ENCODE data around the gene RASL11B.

Gene RASL11B

GRCh38 chr4:52873191-52873590 is 11.1 kb downstream of the RASL11B start:
- in situ Hi-C loops (cut with HindIII; ENCODE audit: low sequenced_read_pairs) = no loop called here

DNA sequence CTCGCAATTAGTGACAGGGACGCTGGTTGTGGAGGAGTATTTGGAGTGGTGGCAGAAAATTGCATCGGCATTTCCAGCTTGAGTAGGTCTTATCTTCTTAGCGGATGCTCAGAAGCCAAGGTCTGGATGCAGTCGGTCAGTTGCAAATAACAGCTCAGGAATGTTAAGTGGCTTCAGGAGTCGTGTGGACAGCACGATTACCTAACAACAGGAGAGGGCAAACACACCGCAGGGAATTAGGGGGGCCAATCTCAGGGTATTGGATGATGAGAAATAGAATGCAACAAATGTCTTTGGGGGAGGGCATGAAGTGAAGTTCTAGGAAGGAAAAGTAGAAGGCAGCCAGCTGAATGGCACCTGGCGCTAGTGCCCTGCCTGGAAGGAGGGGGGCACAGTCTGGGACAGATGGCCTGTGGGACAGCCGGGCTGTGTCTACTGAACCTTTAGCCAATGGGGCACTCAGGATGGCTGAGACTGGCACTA is 11.8 kb downstream of the RASL11B start:
- in situ Hi-C loops (cut with HindIII; ENCODE audit: low sequenced_read_pairs) = no loop called here

- in situ Hi-C loops (cut with HindIII; ENCODE audit: low sequenced_read_pairs) = no loop called here
Observed at GRCh38 chr4:52874948-52875347, 12.8 kb downstream of the RASL11B start.

DNA sequence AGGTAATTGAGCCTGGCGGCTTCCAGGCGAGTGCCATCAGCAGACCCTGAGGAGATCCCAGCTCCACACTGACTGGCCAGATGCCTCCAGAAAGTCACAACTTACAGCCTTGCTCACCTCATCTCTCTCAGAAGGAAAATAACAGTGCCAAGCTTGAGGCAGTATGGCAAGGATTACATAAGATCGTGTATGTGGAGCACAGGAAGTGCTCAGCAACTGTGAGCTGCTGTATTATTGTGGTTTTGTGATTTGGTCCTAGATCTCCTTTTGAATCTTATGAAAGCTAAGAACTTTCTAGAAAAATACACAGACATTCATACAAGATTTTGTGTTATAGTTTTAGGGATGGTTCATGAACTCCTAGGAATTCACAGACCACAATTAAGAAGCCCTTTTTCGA is 14.0 kb downstream of the RASL11B start:
- in situ Hi-C loops (cut with HindIII; ENCODE audit: low sequenced_read_pairs) = no loop called here

- in situ Hi-C loops (cut with HindIII; ENCODE audit: low sequenced_read_pairs) = no loop called here
Observed at GRCh38 chr4:52877036-52877435, 14.9 kb downstream of the RASL11B start.

GRCh38 chr4:52877694-52878093 is 15.6 kb downstream of the RASL11B start:
- in situ Hi-C loops (cut with HindIII; ENCODE audit: low sequenced_read_pairs) = no loop called here

GRCh38 chr4:52879471-52879870 is 17.4 kb downstream of the RASL11B start:
- in situ Hi-C loops (cut with HindIII; ENCODE audit: low sequenced_read_pairs) = no loop called here

DNA sequence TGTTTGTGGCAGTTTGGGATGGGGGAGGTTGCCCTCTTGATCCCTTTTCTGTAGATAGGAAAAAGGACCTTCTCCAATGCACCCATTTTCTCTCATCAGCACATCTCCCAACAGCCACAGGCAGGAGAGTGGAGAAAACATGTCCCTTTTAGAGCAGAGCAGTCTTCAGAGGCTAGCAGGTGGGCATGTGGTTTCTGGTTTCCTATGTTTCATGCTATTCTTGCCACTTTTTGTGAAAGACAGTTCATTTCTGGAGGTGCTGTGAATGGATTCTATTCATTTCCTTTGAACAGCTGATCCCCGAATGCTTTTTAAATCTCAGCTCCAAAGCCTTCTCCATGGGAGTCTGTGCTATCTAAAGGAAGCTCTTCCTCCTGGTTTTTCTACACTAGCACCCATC is 18.9 kb downstream of the RASL11B start:
- in situ Hi-C loops (cut with HindIII; ENCODE audit: low sequenced_read_pairs) = no loop called here

DNA sequence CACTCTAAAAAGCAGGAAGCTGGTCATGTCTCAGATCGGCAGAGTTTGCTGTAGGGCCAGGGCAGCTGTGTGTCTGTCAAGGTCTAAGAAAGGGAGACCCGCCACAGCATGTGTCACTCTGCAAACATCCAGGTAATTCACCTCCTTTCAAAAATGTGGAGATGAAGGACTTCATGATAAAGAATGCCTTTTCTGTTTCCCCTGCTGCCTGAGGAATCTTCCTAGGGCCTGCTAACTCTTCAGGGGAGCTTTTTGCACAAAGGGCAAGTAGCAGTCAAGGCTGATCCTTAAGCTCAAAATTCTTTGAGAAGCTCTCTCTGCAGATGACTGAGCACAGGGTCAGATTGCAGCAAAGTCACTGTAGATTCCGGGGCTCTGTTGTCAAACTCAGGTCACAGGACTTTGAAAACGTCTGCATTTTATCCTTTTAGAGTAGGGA is 21.1 kb downstream of the RASL11B start:
- in situ Hi-C loops (cut with HindIII; ENCODE audit: low sequenced_read_pairs) = no loop called here

GRCh38 chr4:52883707-52884669 is 21.9 kb downstream of the RASL11B start:
- in situ Hi-C loops (cut with HindIII; ENCODE audit: low sequenced_read_pairs) = no loop called here

GRCh38 chr4:52884994-52885393 is 22.9 kb downstream of the RASL11B start:
- in situ Hi-C loops (cut with HindIII; ENCODE audit: low sequenced_read_pairs) = no loop called here

- in situ Hi-C loops (cut with HindIII; ENCODE audit: low sequenced_read_pairs) = no loop called here
Observed at GRCh38 chr4:52889354-52889753, 27.2 kb downstream of the RASL11B start.

GRCh38 chr4:52889778-52890520 is 27.8 kb downstream of the RASL11B start:
- in situ Hi-C loops (cut with HindIII; ENCODE audit: low sequenced_read_pairs) = no loop called here

DNA sequence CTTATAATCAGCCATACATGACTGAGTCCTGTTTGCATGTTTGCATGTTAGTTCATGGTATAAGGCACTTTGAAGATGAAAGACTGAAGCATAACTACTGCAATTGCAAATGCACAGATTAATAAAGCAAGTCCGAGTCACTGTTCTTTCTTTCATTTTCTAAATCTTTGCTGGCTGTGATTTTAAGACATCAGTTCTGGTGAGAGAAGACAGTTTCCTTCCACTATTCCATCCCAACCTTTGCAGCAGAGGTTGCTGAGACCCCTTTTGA is 28.3 kb downstream of the RASL11B start:
- in situ Hi-C loops (cut with HindIII; ENCODE audit: low sequenced_read_pairs) = no loop called here

- in situ Hi-C loops (cut with HindIII; ENCODE audit: low sequenced_read_pairs) = no loop called here
Observed at GRCh38 chr4:52891743-52892142, 29.6 kb downstream of the RASL11B start.

DNA sequence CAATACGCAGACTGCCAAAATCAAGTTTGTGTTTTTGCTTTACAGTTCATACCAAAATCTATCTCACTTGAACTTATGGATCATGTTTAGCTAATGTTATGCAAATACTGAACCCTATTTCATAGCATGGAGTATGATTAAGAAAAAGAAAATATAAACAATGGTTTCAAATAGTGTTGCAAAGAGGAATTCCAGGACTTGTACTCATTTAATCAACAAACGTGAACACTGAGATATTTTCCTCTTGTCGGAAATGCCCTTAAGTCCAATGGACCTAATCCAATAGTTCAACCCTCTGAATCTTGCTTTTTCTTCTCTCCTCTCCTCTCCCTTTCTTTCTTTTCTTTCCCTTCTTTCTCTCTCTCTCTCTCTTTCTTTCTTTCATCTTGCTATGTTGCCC is 30.8 kb downstream of the RASL11B start:
- in situ Hi-C loops (cut with HindIII; ENCODE audit: low sequenced_read_pairs) = no loop called here

- in situ Hi-C loops (cut with HindIII; ENCODE audit: low sequenced_read_pairs) = no loop called here
Observed at GRCh38 chr4:52894443-52894842, 32.3 kb downstream of the RASL11B start.

DNA sequence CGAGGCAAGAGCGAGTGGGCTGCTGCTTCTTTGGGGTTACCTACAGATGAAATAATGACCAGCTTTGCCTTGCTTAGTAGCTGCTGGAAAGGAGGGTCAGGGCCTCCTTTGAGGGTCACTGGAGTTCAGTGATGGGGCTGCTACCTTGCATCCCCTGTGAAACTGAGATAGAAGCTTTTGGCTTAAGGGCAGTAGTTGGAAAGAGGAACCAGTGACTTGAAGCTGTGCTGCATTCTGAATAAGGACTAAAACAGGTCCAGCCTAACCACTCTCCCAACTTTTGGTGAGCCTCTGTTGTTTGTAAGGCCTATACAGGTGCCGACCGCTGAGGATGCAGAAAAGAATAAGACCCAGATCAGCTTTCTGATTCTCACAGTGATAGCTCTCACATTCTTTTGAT is 41.2 kb downstream of the RASL11B start:
- in situ Hi-C loops (cut with HindIII; ENCODE audit: low sequenced_read_pairs) = no loop called here

GRCh38 chr4:52904421-52904820 is 42.3 kb downstream of the RASL11B start:
- in situ Hi-C loops (cut with HindIII; ENCODE audit: low sequenced_read_pairs) = no loop called here

DNA sequence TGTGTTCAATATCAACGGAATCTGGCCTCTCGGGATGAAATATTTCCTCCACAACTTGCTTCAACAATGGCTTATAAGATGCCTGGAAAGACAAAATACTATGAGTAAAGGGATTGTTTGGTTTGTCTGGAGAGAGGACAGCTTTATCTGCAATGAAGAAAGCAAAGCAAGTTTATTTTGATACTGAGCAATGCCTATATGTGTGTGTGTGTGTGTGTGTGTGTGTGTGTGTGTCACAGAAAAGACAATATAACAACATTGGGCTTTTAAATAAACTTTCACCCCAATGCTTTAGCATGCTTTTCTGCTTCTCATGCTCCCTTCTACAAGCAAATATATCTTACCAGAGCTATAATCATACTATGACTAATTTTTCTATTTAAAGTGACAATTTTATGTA is 45.4 kb downstream of the RASL11B start:
- in situ Hi-C loops (cut with HindIII; ENCODE audit: low sequenced_read_pairs) = no loop called here

- in situ Hi-C loops (cut with HindIII; ENCODE audit: low sequenced_read_pairs) = no loop called here
Observed at GRCh38 chr4:52910115-52910514, 48.0 kb downstream of the RASL11B start.

DNA sequence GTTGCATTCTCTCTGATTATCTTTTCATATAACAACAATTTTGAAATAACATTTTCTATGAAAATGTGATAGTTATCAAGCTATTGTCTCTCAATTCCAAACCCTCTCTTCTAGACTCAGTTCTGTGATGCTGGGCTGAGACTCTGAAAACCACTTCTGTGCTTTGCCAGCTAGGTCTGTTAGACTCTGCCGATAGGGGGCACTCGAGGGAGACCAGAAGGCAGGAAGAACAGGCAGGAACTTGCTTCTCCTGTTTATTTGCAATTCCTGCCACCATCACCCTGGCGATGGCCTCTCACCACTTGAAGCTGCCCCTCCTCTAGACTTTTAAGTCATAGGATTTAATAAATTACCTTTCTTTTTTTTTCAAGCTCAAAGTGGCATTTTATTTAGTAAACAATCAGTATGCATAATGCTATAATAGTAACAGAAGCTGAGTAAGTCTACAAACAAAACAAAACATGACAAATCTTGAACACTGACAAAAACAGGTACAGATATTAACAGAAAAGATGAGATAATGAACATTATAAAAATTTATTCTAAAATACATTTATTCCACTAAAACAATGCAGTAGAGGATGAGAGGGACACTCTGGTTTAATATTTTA is 49.7 kb downstream of the RASL11B start:
- in situ Hi-C loops (cut with HindIII; ENCODE audit: low sequenced_read_pairs) = no loop called here
